ENCODE results near the gene FOSB.

FOSB gene

DNA sequence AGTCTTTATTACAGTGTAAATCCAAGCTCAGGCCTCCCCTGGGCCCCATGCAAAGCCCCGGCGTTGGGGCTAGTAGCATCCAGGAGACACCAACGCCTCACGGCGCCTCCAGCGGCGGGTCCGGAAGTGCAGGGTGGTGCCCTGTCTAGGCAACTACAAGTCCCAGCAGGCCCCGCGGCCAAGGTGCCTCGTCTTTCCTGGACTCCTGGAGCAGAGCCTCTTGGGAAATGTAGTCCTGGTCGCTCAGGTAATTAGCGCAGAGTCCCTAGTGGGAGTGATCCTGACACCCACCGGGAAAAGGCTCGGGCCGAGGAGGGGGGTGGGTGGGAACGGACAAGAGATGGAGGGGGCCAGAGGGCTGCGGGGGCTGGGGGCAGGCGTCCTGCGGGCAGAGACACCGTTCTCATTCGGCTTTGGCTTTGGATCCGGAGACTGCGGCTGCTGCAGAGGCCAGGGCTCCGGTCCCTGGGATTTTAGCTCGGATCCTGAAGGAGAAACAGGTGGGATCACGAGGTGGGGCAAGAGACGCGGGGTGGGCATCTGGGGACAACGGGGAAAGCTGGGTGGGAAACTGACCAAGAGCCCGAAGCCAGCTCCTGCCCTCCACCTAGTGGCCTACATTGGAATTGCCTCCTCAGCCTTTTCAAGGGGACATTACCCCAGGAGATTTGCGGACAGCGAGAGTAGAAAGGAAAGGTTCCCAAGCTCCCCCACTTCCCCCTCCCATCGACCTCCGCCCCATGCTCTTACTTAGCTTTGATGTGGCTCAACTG lies 17.7 kb downstream of the FOSB start:
- peak; percentile 96 for DNase-seq

DNA sequence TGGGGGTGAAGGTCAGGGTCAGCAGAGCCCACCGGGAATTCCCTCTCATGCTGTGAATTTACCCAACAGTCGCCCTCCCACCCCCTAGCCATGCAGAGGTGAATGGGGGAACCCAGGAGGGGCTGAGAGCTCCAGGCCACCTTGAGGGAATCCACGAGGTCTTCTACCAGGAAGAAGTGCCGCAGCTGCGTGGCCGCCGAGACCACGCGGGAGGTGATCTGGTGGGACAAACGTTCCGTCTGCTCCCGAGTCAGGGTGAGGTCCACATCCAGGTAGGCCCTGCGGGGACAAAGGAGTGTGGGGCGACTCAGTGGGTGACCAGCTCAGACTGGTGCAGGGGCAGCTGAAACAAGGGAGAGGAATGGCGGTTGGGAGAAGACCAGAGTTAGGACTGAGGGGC lies 20.9 kb downstream of the FOSB start:
- no peak for DNase-seq

DNA sequence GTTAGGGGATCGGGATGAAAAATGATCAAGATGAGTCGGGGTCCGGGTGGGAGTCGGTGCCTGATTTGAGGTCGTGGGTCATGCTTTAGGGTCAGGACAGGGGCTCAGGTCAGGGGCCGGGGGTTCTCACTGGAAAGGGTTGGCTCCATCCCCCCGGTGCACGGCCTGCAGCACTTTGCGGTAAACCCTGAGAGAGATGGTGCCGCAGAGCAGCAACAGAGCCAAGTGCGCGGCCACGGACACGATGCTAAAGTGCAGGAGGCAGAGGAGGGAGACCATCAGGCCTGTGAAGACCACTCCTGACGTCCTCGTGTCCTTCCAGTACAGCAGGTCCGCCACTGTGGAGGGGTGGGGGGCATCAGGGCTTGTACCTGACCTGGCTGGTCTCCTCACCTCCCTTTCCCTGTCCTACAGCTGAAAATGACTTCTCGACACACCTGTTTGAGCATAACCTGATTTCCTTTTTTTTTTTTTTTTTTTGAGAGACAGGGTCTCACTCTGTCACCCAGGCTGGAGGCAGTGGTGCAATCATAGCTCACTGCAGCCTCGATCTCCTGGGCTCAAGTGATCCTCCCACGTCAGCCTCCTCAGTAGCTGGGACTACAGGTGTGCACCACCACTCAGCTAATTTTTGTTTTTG lies 21.5 kb downstream of the FOSB start:
- DNase-seq = no peak

DNA sequence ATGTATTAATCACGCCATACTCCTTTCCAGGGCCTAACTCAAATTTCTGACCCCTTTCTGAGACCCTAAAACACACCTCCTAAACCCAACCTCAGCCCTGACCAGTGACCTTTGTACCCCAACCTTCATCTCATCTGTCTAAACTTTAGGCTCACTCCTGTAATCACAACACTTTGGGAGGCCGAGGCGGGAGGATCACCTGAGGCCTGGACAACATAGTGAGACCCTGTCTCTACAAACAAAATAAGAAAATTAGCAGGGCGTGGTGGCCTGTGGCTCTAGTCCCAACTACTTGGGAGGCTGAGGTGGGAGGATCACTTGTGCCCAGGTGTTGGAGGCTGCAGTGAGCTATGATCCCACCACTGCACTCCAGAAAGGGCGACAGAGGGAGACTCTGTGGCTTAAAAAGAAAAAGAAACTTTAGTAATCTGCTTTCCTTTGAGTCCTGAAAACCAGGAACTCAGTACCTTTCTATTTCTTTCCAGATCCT lies 24.4 kb downstream of the FOSB start:
- DNase-seq = no peak

DNA sequence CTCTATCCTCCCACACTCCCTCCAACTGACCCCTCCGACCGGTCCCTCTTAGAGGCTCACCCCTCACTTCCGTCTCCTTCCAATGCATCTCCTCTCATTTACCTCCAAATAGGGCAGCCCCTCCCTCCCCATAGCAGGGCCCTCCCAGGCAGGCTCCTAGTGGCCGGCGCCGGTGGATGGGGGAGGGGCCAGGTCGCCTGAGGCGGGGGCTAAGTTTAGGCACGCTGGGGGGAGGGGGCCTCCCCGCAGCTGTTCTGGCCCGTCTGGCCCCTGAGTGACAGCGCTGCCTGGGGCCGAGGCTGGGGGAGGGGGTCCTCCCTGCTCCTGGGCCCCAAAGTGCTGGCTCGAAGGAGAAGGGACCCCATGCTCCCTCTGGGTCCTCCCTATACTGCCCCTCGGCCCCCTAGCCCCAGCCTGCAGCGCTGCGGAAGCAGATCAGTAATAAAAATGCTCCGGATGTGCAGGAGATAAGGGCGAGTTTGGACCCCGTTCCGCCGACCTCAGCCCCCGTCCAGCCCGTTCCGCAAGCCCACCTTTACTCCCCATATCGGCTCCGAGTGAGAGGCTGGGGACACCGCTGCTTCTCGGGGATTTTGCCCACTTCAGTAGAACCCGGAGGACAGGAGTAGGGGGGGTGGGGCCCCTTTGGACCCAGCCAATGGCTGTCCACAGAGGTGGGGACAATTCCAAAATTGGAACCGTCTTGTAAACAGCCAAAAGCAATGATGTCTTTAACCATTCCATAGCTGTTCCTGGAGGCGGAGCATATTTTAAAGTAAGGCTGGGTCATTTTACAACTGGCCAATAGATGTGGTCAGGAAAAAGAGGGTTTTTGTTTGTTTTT lies 25.1 kb downstream of the FOSB start:
- peak; percentile 73 for DNase-seq

DNA sequence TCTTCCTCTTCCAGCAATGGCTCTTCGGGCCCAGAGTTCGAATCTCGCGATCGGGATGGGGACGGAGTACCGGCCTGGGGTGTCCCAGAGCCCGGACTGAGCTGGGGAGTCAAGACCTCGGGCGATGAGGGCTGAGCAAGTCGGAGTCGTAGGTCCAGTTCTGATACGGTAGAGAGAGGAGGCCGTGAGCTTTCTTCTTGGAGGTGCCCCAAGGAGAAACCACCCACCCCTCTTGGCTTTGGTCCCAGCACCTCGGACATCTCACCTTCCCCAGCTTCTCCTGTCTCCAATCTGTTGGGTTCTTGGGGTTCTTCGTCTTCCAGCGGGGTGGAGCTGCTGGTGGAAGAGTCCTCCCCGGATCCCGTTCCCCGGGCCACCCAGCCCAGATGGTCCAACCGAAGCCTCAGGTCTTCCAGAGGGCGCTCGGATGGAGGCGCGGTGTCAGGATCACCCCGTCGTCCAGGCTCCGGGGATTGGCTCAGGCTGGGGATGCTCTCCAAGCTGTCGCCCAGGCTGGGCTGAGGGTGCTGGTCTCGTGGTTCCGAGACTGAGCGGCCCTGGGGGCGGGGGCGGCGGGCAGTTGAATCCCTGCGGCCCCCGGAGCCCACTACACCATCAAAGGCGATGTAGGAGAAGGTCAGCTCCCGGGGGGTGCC lies 26.6 kb downstream of the FOSB start:
- DNase-seq = no peak

DNA sequence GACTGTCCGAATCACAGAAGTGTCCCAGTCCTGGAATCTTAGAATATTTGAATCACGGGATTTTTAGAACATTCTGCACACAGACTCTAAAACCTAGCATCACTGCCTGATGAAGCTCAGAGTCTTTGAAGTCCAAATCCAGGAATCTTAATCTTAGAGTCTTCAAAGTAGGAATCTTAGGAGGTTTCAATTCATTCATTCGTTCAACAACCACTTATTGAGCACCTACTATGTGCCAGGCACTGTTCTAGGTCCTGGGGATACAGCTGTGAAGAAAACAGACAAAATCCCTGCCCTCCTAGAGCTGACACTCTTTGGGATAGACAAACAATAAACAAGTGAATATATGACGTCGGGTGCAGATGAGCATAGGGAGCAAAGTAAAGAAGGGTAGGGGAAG lies 27.4 kb downstream of the FOSB start:
- no peak for DNase-seq

DNA sequence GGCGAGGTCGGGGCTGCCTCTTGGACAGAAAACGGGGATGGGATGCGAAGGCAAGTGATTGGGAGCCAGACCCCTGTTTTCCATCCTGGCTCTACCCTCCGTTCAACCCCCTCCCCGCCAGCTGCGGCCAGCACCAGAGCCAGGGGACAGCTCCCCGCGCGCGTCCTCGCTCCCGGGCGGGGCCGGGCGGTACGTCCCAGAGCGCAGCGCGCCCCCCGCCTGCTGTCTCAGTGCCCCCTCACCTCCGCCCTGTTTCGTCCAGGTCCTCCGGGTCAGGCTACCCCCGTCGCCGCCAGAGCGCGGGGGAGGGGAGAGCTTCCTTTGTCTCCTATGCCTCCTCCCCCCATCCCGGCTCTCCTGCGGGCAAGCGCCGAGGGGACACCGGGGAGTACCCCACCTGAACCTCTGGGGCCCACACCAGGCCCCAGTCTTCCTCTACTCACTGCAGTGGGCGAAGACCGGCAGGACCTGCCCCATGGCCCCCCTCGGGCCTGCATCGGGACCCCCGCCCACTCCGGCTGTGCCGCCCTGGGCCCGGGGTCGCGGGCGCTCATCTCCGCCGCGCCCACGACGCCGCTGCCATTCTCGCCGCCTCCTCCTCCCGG lies 28.7 kb downstream of the FOSB start:
- DNase-seq = no peak

DNA sequence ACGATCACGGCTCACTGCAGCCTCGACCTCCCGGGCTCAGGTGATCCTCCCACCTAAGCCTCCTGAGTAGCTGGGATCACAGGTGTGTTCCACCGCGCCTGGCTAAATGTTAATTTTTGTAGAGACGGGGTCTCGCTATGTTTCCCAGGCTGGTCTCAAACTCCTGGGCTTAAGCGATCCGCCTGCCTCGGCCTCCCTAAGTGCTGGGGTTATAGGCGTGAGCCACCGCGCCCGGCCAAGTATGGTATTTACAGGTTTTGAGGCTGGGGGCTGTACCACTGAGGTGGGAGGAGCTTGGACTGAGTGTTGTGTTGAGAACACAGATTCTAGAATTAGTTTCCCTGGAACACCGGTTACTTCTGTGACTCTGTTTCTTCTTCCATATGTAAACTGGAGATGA lies 30.0 kb downstream of the FOSB start:
- DNase-seq = no peak

DNA sequence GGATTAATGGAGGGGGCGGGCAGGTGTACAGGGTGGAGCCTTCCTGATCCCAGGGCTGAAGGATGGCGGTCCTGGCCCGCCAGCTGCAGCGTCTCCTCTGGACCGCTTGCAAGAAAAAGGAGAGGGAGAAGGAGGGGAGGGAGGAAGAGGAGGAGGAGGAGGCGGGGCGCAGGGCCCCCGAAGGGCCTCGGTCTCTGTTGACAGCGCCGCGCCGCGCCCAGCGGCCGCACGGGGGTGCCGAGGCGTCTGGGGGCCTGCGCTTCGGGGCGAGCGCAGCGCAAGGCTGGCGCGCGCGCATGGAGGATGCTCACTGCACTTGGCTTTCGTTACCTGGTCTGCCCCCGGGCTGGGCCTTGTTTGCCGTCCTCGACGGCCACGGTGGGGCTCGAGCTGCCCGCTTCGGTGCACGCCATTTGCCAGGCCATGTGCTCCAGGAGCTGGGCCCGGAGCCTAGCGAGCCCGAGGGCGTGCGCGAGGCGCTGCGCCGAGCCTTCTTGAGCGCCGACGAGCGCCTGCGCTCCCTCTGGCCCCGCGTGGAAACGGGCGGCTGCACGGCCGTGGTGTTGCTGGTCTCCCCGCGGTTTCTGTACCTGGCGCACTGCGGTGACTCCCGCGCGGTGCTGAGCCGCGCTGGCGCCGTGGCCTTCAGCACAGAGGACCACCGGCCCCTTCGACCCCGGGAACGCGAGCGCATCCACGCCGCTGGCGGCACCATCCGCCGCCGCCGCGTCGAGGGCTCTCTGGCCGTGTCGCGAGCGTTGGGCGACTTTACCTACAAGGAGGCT lies 30.8 kb downstream of the FOSB start, which contains the start of gene PPM1N:
PPM1N (plus strand) TSS at position 33 of the 785 bp plus-strand sequence; CDS start at position 63, 30 bp downstream.
- DNase-seq = no peak

DNA sequence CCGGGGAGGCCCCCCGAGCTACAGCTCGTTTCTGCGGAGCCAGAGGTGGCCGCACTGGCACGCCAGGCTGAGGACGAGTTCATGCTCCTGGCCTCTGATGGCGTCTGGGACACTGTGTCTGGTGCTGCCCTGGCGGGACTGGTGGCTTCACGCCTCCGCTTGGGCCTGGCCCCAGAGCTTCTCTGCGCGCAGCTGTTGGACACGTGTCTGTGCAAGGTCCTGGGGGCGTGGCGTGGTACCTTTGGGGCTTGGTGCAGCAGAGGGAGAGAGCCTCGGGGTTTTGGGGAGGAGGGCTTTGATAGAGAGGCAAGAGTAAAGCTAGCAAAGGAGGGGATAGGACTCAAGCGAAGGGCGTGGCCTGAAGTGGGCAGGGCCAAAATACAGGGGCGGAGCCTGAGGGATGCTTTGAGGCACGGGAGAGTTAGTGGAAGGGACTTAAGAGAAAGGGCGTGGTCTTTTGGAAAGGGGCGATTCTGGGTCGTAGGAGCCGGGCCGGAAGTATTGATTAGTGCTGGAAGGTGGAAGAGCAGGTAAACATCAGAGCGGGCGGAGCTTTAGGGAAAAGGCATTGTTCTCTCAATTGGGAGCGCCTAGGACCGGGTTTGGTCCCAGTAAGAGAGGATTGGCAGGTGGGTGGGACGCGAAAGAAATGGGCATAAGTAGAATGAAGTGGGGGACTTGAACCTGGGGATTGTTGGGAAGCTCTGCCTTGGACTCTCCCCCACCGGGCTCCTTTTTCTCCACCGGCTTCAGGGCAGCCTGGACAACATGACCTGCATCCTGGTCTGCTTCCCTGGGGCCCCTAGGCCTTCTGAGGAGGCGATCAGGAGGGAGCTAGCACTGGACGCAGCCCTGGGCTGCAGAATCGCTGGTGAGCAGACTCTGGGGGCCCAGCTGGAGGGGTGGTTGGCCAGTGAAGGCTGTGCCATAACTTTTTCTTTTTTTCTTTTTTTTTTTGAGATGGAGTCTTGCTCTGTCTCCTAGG lies 31.7 kb downstream of the FOSB start:
- no peak for DNase-seq

DNA sequence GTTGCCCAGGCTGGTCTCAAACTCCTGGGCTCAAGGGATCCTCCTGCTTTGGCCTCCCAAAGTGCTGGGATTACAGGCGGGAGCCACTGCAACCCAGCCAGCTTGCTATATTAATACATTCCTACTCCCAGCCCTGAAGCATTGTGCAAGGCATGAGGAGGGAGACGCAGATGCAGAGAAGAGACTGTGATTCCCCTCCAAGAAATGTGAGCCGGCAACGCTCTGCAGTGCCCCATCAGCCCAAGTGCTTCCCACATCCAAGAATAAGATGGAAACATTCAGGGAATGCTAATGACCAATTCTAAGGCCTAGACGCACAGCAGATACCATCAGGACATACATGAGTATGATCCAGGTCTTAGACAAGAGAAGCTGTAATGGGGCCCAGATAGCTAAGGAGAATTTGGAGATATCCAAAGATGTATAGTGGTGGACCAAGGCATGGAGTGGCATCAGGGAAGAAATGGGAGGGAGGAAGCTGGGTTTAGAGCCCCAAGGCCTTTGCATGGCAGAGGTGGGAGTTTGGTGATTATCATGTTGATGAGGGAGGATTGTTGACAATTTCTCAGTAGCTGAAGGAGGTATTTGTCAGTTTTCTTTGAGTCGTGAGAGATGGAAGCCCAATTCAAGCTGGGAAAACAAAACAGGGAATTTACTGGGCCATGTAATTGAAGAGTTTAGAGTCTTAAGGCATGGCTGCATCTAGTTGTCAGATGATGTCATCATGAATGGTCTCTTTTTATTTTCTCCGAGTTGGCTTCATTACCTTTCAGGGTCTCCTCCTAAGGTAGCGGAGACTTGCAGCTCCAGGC lies 33.3 kb downstream of the FOSB start:
- no peak for DNase-seq

DNA sequence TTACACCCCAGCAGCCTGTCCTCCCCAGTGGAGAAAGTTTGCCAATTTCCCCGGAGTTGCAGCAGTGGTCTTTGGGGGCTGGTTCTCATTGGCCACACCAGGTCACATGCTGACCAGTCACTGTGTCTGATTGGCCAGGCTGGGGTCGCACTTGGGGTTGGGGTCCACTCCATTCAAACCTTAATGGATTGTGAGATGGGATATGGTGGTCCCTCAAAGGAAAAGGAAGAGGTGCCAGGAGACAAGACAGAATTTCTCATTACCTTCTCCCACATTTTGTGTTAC lies 33.9 kb downstream of the FOSB start:
- DNase-seq = no peak

DNA sequence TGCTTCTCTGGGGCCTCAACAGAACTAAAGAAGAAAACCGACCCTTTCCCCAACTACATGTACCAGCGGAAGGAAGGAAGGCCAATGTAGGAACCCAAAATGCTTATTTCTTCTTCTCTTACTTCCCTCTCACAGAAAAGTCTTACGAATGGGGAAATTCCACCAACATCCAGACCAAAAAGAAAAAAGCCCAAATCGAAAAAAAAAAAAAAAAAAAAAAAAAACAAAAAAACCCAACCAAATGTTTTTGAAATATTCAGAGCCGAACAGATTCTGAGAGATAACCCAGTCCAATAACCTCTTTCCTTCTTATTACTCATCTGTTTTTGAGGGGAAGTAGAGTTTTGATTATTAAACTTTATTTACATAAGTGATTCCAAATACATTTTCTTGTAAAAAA lies 34.3 kb downstream of the FOSB start:
- no peak for DNase-seq

DNA sequence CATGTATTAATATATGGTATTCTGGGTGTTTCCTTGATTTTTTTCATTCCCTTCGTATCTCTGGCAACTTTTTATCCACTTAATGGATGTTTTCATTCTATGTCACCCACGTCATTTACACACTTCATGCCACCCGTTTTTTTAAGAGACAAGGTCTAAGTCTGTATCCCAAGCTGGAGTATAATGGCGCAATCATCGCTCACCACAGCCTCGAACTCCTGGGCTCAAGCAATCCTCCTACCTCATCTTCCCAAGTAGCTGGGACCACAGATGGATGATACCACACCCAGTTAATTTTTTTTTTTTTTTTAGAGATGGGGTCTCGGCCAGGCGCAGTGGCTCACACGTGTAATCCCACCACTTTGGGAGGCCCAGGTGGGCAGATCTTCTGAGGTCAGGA lies 36.1 kb downstream of the FOSB start:
- no peak for DNase-seq

DNA sequence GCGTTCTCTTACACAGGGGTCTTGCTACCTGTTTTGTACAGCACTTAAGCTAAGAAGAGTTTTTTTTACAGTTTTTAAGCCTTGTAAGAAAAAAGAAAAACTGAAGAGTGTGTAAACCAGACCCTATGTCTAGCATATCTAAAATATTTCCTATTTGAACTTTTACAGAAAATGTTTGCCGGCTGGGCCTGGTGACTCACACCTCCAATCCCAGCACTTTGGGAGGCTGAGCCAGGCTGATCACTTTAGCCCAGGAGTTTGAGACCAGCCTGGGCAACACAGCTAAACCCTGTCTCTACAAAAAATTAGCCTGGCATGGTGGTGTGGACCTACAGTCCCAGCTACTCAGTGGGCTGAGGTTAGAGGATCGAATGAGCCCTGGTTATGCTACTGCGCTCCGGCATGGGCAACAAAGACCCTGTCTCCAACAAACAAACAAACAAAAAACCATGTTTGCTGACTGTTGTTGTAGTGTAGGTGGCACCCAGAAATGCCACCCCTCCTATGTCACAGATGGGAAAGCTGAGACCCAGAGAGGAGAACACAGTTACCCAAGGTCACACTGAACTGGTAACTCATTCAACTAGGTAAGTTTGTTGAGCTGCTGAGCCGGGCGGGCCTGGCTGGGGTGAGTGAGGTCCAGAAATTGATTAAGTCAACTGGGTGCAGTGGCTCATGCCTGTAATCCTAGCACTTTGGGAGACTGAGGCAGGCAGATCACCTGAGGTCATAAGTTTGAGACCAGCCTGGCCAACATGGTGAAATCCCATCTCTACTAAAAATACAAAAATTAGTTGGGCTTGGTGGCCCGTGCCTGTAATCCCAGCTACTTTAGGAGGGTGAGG lies 37.6 kb downstream of the FOSB start:
- DNase-seq = peak; percentile 52

DNA sequence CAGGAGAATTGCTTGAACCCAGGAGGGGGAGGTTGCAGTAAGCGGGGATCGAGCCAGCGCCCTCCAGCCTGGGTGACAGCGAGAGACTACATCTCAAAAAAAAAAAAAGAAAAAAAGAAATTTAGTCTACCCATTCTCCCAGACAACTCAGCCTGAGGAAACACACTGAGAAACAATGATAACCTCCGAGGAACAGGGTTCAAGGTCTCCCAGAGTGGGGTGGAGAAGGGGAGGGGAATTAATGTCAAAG lies 38.1 kb downstream of the FOSB start:
- DNase-seq = no peak

DNA sequence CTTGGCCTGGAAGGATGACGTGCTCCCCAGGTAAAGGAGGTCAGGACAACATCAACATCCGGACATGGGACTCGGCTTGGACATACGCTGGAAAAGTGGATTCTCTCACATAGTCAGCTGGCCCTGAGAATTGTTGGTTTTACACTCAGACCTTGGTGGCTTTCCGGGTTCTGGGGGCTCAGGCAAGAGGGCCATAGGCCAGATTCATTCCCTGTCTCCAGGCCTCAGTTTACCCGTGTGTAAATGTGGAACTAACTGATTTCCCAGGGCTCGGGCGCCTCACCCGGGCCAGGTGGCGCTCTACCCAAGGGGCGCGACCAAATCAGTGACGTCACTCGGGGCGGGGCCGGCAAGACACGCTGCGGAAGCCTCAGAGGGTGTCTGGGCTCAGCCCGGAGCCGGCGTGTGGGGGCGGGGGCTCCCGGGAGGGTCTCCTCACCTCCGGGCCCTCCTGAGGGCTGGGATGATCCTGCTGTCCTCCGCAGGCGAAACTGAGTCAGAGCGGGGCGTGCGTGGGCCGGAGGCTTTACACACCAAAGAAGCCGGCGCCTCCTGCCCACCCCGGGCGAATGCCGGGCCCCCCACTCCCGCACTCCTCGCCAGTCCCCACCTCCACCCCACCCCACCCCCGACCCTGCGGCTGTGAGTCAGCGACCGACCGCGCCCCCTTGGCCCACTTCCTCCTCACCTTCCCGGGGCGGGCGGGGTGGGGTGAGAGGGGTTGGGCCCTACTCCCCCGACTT lies 38.6 kb downstream of the FOSB start:
- DNase-seq = peak; percentile 90
